ENCODE measurements around the gene RBM42. TPM values are rescaled to one million over a fixed set of nuclear protein-coding genes. Genes with fewer than 3 reads are reported as not detected.

Gene RBM42
- total and polyA plus RNA-seq, 9 of the 15 experiments (the other 6 are each of a cell fraction or from before 2014, with no cell fraction given): 5.7 to 149 (median 32.4) TPM

GRCh38 chr19:35671818-35672217 lies 43.0 kb downstream of the RBM42 start (continued):
- no peak for TF ChIP-seq CBFB (CRISPR knock-in tag; IDR thresholded peaks at IDR 0.05)
- TF ChIP-seq TSC22D4 (tag; IDR thresholded peaks at IDR 0.05): no peak
- TF ChIP-seq PHF21A (IDR thresholded peaks at IDR 0.05; ENCODE audit: borderline replicate concordance, low read depth): no peak
- TF ChIP-seq ZNF134 (CRISPR knock-in tag; conservative IDR thresholded peaks at IDR 0.05): no peak
- TF ChIP-seq KAT8 (IDR thresholded peaks at IDR 0.05; ENCODE audit: low read depth): no peak
- TF ChIP-seq ARID1B (IDR thresholded peaks at IDR 0.05): peak; percentile 96
- no peak for TF ChIP-seq ZZZ3 (IDR thresholded peaks at IDR 0.05)

GRCh38 chr19:35673121-35673804 lies 44.4 kb downstream of the RBM42 start:
- Histone ChIP-seq H4K20me1 (replicated peaks; ENCODE audit: control insufficient read depth, insufficient read depth, low read length) (no peaks in the 10 kb centered on the region), H3K4me3 (peak overlapping the region; percentile 21; the same call in 1 of the 2 replicates), H3K27me3 (ENCODE audit: control insufficient read depth in 2 of 2, insufficient read depth in 2 of 2, low read length in 2 of 2) (peaks cover 23 to 43% of the 10 kb centered on the region in 2 experiments; a peak in 4 of 5 replicates), H3K27ac (ENCODE audit: extremely low read depth, low read depth, low read length) (no peak overlapping the region), H3K79me2 (ENCODE audit: control insufficient read depth, insufficient read depth, low read length) (no peaks in the 10 kb centered on the region), H3K9ac (ENCODE audit: insufficient read depth in 1 of 2, low read depth in 2 of 2, low read length in 2 of 2) (peak overlapping the region in 1 of 2 experiments; percentile 24; a peak in 2 of 4 replicates), H2AFZ (ENCODE audit: low read depth, low read length) (peak overlapping the region; percentile 77), H3K9me1 (ENCODE audit: control insufficient read depth, insufficient read depth, low read length) (no peaks in the 10 kb centered on the region), H3K36me3 (ENCODE audit: control insufficient read depth, insufficient read depth, low read length) (no peaks in the 10 kb centered on the region), H3K4me1 (replicated peaks in 1 of 2; ENCODE audit: control insufficient read depth in 2 of 2, insufficient read depth in 2 of 2, low read length in 2 of 2) (peaks cover 10 to 21% of the 10 kb centered on the region in 2 experiments; a peak in 4 of 5 replicates), H3K4me2 (ENCODE audit: insufficient read depth, low read length) (peak overlapping the region; percentile 64), H3K9me3 (replicated peaks; ENCODE audit: control insufficient read depth, insufficient read depth, low read depth, low read length) (no peaks in the 10 kb centered on the region)
- in situ Hi-C loops (cut with MboI): no loop called here
- POLR2A ChIA-PET: interaction anchor here (0.7 to 1.1 kb wide), 3 partner anchors 9 to 29 kb away, joined by 3 read pairs; no protein-coding TSS in a partner anchor
- ATAC-seq (peak; percentile 91), FAIRE-seq (no peak), DNase-seq (ENCODE audit: extremely low read depth in 1 of 4, low spot score in 3 of 4) (peak; percentile 52 to 76 (median 72))
- 6% methylated on average over 34 of the region's 39 CpGs for WGBS (ENCODE audit: insufficient coverage, low coverage, missing lambda C conversion rate)
- CTCF ChIA-PET (ENCODE audit: low intra/inter-chr PET ratio): interaction anchor here (0.6 kb wide), 1 partner anchor 17 kb away, joined by 4 read pairs; no protein-coding TSS in a partner anchor
- intact Hi-C loops (cut with micrococcal nuclease): no loop called here
- no TSS peak for BruUV-seq (replicated peaks)
- TF ChIP-seq JUN (IDR thresholded peaks at IDR 0.05; ENCODE audit: borderline replicate concordance, low read depth, low read length) (no peak), JUN (CRISPR knock-in tag; IDR thresholded peaks at IDR 0.05; ENCODE audit: borderline replicate concordance) (no peak), GABPB2 (CRISPR knock-in tag; conservative IDR thresholded peaks at IDR 0.05) (no peak), ZBTB7A (IDR thresholded peaks at IDR 0.05; ENCODE audit: borderline replicate concordance, control insufficient read depth, low read depth, low read length) (peak; percentile 23; the same call in 1 of the 2 replicates), CBFB (CRISPR knock-in tag; IDR thresholded peaks at IDR 0.05) (no peak), CREB3L1 (IDR thresholded peaks at IDR 0.05; ENCODE audit: borderline replicate concordance, low read depth) (no peak), ZNF668 (CRISPR knock-in tag; IDR thresholded peaks at IDR 0.05) (no peak), CREB5 (CRISPR knock-in tag; IDR thresholded peaks at IDR 0.05) (no peak), ZBTB1 (CRISPR knock-in tag; IDR thresholded peaks at IDR 0.05; ENCODE audit: borderline replicate concordance, low read depth) (no peak), NR2C1 (IDR thresholded peaks at IDR 0.05) (no peak), NR2C1 (tag; IDR thresholded peaks at IDR 0.05) (no peak)

Data from K562 (cell line).